ENCODE data around the gene KCNIP1.

DNA sequence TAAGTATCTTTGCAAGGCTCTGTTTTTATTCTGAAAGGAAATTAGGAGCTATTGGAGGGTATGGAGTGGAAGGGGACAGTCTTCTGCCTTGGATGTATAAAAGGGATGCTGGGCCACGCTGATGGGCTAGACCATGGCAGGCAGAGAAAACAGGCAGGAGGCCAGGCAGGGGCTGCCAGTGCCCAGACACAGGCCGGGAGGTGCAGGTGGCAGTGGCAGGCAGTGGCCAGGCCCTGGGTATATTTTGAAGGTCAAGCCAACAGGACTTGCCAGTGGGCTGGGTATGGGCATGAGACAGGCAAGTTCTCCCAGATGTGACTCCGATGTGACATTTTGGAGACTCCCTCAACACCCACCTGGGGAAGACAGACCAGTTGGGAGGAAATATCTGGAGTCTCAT lies 131.9 kb downstream of the KCNIP1 start:
- TF ChIP-seq CBX3 (IDR thresholded peaks at IDR 0.05; ENCODE audit: borderline replicate concordance in 1 of 2, low read length in 2 of 2), result no peak
- no peak for TF ChIP-seq BRCA1 (IDR thresholded peaks at IDR 0.05)
- TF ChIP-seq BRCA1 (CRISPR knock-in tag; IDR thresholded peaks at IDR 0.05), result no peak
- TF ChIP-seq ZNF12 (CRISPR knock-in tag; IDR thresholded peaks at IDR 0.05), result no peak
- no peak for TF ChIP-seq PHF8 (IDR thresholded peaks at IDR 0.05; ENCODE audit: borderline replicate concordance, low read length)
- TF ChIP-seq, protein P1, sequence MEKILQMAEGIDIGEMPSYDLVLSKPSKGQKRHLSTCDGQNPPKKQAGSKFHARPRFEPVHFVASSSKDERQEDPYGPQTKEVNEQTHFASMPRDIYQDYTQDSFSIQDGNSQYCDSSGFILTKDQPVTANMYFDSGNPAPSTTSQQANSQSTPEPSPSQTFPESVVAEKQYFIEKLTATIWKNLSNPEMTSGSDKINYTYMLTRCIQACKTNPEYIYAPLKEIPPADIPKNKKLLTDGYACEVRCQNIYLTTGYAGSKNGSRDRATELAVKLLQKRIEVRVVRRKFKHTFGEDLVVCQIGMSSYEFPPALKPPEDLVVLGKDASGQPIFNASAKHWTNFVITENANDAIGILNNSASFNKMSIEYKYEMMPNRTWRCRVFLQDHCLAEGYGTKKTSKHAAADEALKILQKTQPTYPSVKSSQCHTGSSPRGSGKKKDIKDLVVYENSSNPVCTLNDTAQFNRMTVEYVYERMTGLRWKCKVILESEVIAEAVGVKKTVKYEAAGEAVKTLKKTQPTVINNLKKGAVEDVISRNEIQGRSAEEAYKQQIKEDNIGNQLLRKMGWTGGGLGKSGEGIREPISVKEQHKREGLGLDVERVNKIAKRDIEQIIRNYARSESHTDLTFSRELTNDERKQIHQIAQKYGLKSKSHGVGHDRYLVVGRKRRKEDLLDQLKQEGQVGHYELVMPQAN (IDR thresholded peaks at IDR 0.05; ENCODE audit: borderline replicate concordance), result no peak
- TF ChIP-seq MXI1 (IDR thresholded peaks at IDR 0.05; ENCODE audit: low read depth, low read length), result no peak
- TF ChIP-seq SLC30A9 (CRISPR knock-in tag; IDR thresholded peaks at IDR 0.05), result no peak
- no peak for TF ChIP-seq TAF1 (IDR thresholded peaks at IDR 0.05; ENCODE audit: control insufficient read depth, extremely low read depth, insufficient read depth, low read length, severe bottlenecking)
- TF ChIP-seq, protein P2, sequence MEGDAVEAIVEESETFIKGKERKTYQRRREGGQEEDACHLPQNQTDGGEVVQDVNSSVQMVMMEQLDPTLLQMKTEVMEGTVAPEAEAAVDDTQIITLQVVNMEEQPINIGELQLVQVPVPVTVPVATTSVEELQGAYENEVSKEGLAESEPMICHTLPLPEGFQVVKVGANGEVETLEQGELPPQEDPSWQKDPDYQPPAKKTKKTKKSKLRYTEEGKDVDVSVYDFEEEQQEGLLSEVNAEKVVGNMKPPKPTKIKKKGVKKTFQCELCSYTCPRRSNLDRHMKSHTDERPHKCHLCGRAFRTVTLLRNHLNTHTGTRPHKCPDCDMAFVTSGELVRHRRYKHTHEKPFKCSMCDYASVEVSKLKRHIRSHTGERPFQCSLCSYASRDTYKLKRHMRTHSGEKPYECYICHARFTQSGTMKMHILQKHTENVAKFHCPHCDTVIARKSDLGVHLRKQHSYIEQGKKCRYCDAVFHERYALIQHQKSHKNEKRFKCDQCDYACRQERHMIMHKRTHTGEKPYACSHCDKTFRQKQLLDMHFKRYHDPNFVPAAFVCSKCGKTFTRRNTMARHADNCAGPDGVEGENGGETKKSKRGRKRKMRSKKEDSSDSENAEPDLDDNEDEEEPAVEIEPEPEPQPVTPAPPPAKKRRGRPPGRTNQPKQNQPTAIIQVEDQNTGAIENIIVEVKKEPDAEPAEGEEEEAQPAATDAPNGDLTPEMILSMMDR (IDR thresholded peaks at IDR 0.05 in 2 of 3, conservative IDR thresholded peaks at IDR 0.05 in 1 of 3; ENCODE audit: insufficient read depth in 2 of 3, low read depth in 1 of 3, low read length in 3 of 3), result no peak
- no peak for TF ChIP-seq CCAR2 (IDR thresholded peaks at IDR 0.05; ENCODE audit: low read depth, low read length)
